Neural progenitor cell (in vitro differentiated cells): Measurements from ENCODE around the gene ITFG1.

Experiments
- EZH2 ChIP-seq: fragments of 200-600 bp; sonication (generic); IDR thresholded peaks from 2 replicates; pipeline ENCODE4 v1.6.1; 2017; ENCODE audit warnings: antibody characterized with exemption, mild to moderate bottlenecking, moderate library complexity
- EZH2phosphoT487 ChIP-seq: fragments of 200-600 bp; sonication (generic); IDR thresholded peaks from 2 replicates; pipeline ENCODE4 v1.6.1; 2017; ENCODE audit warnings: antibody characterized with exemption
- TF ChIP-seq, protein P1 (sequence below): fragments of 200-600 bp; sonication (generic); IDR thresholded peaks from 2 replicates; pipeline ENCODE4 v1.5.1; 2017; ENCODE audit warnings: antibody characterized with exemption, mild to moderate bottlenecking

GRCh38 chr16:47310792-47311211, 150.1 kb downstream of the ITFG1 start:
- TF ChIP-seq, protein P1, sequence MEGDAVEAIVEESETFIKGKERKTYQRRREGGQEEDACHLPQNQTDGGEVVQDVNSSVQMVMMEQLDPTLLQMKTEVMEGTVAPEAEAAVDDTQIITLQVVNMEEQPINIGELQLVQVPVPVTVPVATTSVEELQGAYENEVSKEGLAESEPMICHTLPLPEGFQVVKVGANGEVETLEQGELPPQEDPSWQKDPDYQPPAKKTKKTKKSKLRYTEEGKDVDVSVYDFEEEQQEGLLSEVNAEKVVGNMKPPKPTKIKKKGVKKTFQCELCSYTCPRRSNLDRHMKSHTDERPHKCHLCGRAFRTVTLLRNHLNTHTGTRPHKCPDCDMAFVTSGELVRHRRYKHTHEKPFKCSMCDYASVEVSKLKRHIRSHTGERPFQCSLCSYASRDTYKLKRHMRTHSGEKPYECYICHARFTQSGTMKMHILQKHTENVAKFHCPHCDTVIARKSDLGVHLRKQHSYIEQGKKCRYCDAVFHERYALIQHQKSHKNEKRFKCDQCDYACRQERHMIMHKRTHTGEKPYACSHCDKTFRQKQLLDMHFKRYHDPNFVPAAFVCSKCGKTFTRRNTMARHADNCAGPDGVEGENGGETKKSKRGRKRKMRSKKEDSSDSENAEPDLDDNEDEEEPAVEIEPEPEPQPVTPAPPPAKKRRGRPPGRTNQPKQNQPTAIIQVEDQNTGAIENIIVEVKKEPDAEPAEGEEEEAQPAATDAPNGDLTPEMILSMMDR = no peak
- TF ChIP-seq EZH2 = no peak
- TF ChIP-seq EZH2phosphoT487 = no peak
